Gastroesophageal sphincter (tissue), 4 donors: ENCODE data around the gene DEFB132. TPM values are rescaled to one million over a fixed set of nuclear protein-coding genes. Genes with fewer than 3 reads are reported as not detected.

Experiments
- ATAC-seq: fragments of 150-250 bp; one replicate; pipeline ENCODE4 v1.9.1; 2016; ENCODE audit warnings: mild to moderate bottlenecking, moderate library complexity
- H3K27ac ChIP-seq, 4 donors: fragments of 200-600 bp; sonication (generic) in 3 of 4; 1 replicate in 3 of 4; 2 replicates in 1 of 4; pipeline ENCODE4 v1.5.1; 2016 to 2019
- H3K27me3 ChIP-seq: fragments of 200-600 bp; sonication (generic); one replicate; pipeline ENCODE4 v1.5.1; 2019
- H3K36me3 ChIP-seq, 2 donors: fragments of 200-600 bp; sonication (generic); one replicate each; pipeline ENCODE4 v1.5.1; 2019; ENCODE audit warnings: control low read depth in 1 of 2
- H3K4me1 ChIP-seq, 3 donors: fragments of 200-600 bp; sonication (generic); 1 replicate in 2 of 3; 2 replicates in 1 of 3; pipeline ENCODE4 v1.5.1; 2016 to 2019; ENCODE audit warnings: control low read depth in 2 of 3
- H3K4me3 ChIP-seq, 2 donors: fragments of 200-600 bp; sonication (generic); one replicate each; pipeline ENCODE4 v1.5.1; 2019; ENCODE audit warnings: mild to moderate bottlenecking in 1 of 2, moderate library complexity in 1 of 2
- H3K9me3 ChIP-seq, 3 donors: fragments of 200-600 bp; sonication (generic); one replicate each; pipeline ENCODE4 v1.5.1; 2017 to 2019; ENCODE audit warnings: control low read depth in 2 of 3
- CTCF ChIP-seq, 4 experiments: fragments of 200-600 bp in 2 of 4; fragments of 450-650 bp in 2 of 4; sonication (generic) in 1 of 4; IDR thresholded peaks; one replicate each; pipeline ENCODE4 v1.5.1; 2017 to 2019; ENCODE audit warnings: antibody characterized with exemption in 4 of 4, mild to moderate bottlenecking in 2 of 4, moderate library complexity in 2 of 4
- EP300 ChIP-seq: sonication (generic); formaldehyde crosslinking; IDR thresholded peaks from one replicate; pipeline ENCODE4 v1.6.1; 2017; ENCODE audit warnings: antibody characterized with exemption, mild to moderate bottlenecking
- POLR2A ChIP-seq, 2 donors: fragments of 450-650 bp; IDR thresholded peaks; one replicate each; pipeline ENCODE4 v1.6.1; 2017; ENCODE audit warnings: antibody characterized with exemption in 2 of 2, mild to moderate bottlenecking in 2 of 2, moderate library complexity in 1 of 2
- POLR2AphosphoS5 ChIP-seq: sonication (generic); formaldehyde crosslinking; IDR thresholded peaks from one replicate; pipeline ENCODE4 v1.6.1; 2017; ENCODE audit warnings: antibody characterized with exemption
- WGBS, 2 donors: methylation state at CpG; one replicate each; pipeline ENCODE4 v1.1.5; 2018; ENCODE audit warnings: low coverage in 1 of 2; 5-methylcytosine and 5-hydroxymethylcytosine counted together
- total RNA-seq, 4 donors: library from RNA; depleted of rRNA; stranded (reverse); fragments of >200 nt; gene quantifications; one replicate each; pipeline ENCODE4 v1.1.0, GENCODE V29; 2016

DEFB132 gene
- total RNA-seq, 4 donors from 2014 or later, result not detected

GRCh38 chr20:284172-284571 is 26.6 kb downstream of the DEFB132 start:
- 72 to 100% methylated on average over 1 to 2 of the region's 3 CpGs for WGBS, 2 donors
- Histone ChIP-seq H3K27me3 (no peaks in the 10 kb centered on the region), H3K9me3 (no peaks in the 10 kb centered on the region), H3K36me3 (peaks cover 0 to 33% of the 10 kb centered on the region in 2 donors), H3K4me3 (no peak overlapping the region), H3K4me1 (peaks cover 0 to 3% (median 0%) of the 10 kb centered on the region in 3 donors), H3K27ac (no peak overlapping the region)
- ATAC-seq, result no peak
- TF ChIP-seq CTCF (IDR thresholded peaks at IDR 0.05), result no peak
- TF ChIP-seq POLR2AphosphoS5, result no peak

GRCh38 chr20:286508-286907 is 29.0 kb downstream of the DEFB132 start:
- 81 to 83% methylated on average over 1 to 2 of the region's 2 CpGs for WGBS, 2 donors
- no peak for ATAC-seq
- H3K9me3 ChIP-seq, result no peaks in the 10 kb centered on the region
- no peak overlapping the region for H3K4me3 ChIP-seq
- H3K36me3 ChIP-seq, result peaks cover 0 to 22% of the 10 kb centered on the region in 2 donors
- no peak overlapping the region for H3K27ac ChIP-seq
- no peaks in the 10 kb centered on the region for H3K27me3 ChIP-seq
- H3K4me1 ChIP-seq, result peaks cover 0 to 22% (median 3%) of the 10 kb centered on the region in 3 donors
- no peak for TF ChIP-seq POLR2A (IDR thresholded peaks at IDR 0.05)
- no peak for TF ChIP-seq EP300
- TF ChIP-seq CTCF (IDR thresholded peaks at IDR 0.05), result no peak
- TF ChIP-seq POLR2AphosphoS5, result no peak

GRCh38 chr20:288956-289692 is 31.6 kb downstream of the DEFB132 start:
- 88 to 92% methylated on average over 2 to 3 of the region's 3 CpGs for WGBS, 2 donors
- Histone ChIP-seq H3K4me3 (no peak overlapping the region), H3K27ac (peak overlapping the region in 1 of 4 donors; percentile 87)

GRCh38 chr20:289693-290083 is 32.2 kb downstream of the DEFB132 start:
- H3K27ac ChIP-seq, result peak overlapping the region; percentile 19 to 87 (median 85)
- no peak for TF ChIP-seq EP300
- TF ChIP-seq CTCF (IDR thresholded peaks at IDR 0.05), result no peak
- no peak for TF ChIP-seq POLR2A (IDR thresholded peaks at IDR 0.05)
- TF ChIP-seq POLR2AphosphoS5, result no peak
- no peaks in the 10 kb centered on the region for H3K36me3 ChIP-seq
- H3K4me3 ChIP-seq, result peak overlapping the region; percentile 40 to 68
- peaks cover 0 to 24% (median 3%) of the 10 kb centered on the region in 3 donors for H3K4me1 ChIP-seq
- no peaks in the 10 kb centered on the region for H3K27me3 ChIP-seq
- 31 to 40% methylated on average over 2 of the region's 2 CpGs for WGBS, 2 donors
- no peaks in the 10 kb centered on the region for H3K9me3 ChIP-seq
- no peak for ATAC-seq

More at GRCh38 chr20:288956-289692, 31.6 kb downstream of the DEFB132 start:
- no peak for TF ChIP-seq CTCF (IDR thresholded peaks at IDR 0.05)
- TF ChIP-seq EP300, result no peak
- TF ChIP-seq POLR2AphosphoS5, result no peak
- TF ChIP-seq POLR2A (IDR thresholded peaks at IDR 0.05), result no peak
- Histone ChIP-seq H3K4me1 (peaks cover 0 to 24% (median 3%) of the 10 kb centered on the region in 3 donors), H3K36me3 (no peaks in the 10 kb centered on the region), H3K9me3 (no peaks in the 10 kb centered on the region), H3K27me3 (no peaks in the 10 kb centered on the region)
- ATAC-seq, result no peak
